K562 (cell line): ENCODE measurements around the gene MYCBP. TPM values are rescaled to one million over a fixed set of nuclear protein-coding genes. Genes with fewer than 3 reads are reported as not detected.

ENCODE experiments used
- AFF4 ChIP-seq: sonication (generic); formaldehyde crosslinking; IDR thresholded peaks from 2 replicates; pipeline ENCODE4 v1.8.0; 2023; ENCODE audit warnings: mild to moderate bottlenecking, missing genetic modification reagents
- BCOR ChIP-seq: fragments of 450-650 bp; IDR thresholded peaks from 2 replicates; pipeline ENCODE4 v1.6.1; 2016
- HCFC1 ChIP-seq: IDR thresholded peaks from 2 replicates; pipeline ENCODE4 v1.6.1; 2012; ENCODE audit warnings: low read depth, low read length, improper control_type of control experiment
- MBD2 ChIP-seq: sonication (generic); IDR thresholded peaks from 2 replicates; pipeline ENCODE4 v1.6.1; 2016; ENCODE audit warnings: low read depth, borderline replicate concordance
- MYNN ChIP-seq, 2 experiments: sonication (generic); formaldehyde crosslinking in 1 of 2; IDR thresholded peaks; 2 replicates each; pipeline versions ENCODE4 v1.5.0 to v1.6.1; 2016 to 2020; ENCODE audit warnings: antibody characterized with exemption in 1 of 2, missing genetic modification reagents in 1 of 2
- NFE2 ChIP-seq: IDR thresholded peaks from 2 replicates; pipeline ENCODE4 v1.6.1; 2014; ENCODE audit warnings: antibody characterized with exemption, low read depth
- REST ChIP-seq, 2 experiments: fragments of 450-650 bp; formaldehyde crosslinking in 1 of 2; IDR thresholded peaks; 2 replicates each; pipeline versions ENCODE4 v1.4.0 to v1.6.1; 2014 to 2020; ENCODE audit warnings: mild to moderate bottlenecking in 2 of 2, borderline replicate concordance in 1 of 2, low read depth in 1 of 2
- SAFB ChIP-seq: fragments of 200-400 bp; formaldehyde crosslinking; IDR thresholded peaks from 2 replicates; pipeline ENCODE4 v1.6.1; 2017; ENCODE audit warnings: low read depth, low read length, borderline replicate concordance
- TEAD1 ChIP-seq, 2 experiments: fragments of 450-650 bp in 1 of 2; sonication (generic) in 1 of 2; formaldehyde crosslinking; IDR thresholded peaks; 2 replicates each; pipeline versions ENCODE4 v1.4.0 to v1.8.0; 2020 to 2022; ENCODE audit warnings: mild to moderate bottlenecking in 2 of 2, missing genetic modification reagents in 1 of 2
- XRCC3 ChIP-seq: fragments of 450-650 bp; IDR thresholded peaks from 2 replicates; pipeline ENCODE4 v1.6.1; 2017; ENCODE audit warnings: mild to moderate bottlenecking, moderate library complexity
- ZNF274 ChIP-seq: IDR thresholded peaks from 2 replicates; pipeline ENCODE4 v1.6.1; 2011; ENCODE audit warnings: low read depth, mild to moderate bottlenecking, low read length, moderate library complexity, borderline replicate concordance
- ZNF277 ChIP-seq: fragments of 250-450 bp; sonication (Bioruptor Pico); IDR thresholded peaks from 2 replicates; pipeline ENCODE4 v1.8.0; 2022; ENCODE audit warnings: inconsistent platforms, mild to moderate bottlenecking, moderate library complexity, borderline replicate concordance
- ZNF778 ChIP-seq: fragments of 450-650 bp; formaldehyde crosslinking; IDR thresholded peaks from 2 replicates; pipeline ENCODE4 v1.4.0; 2020; ENCODE audit warnings: mild to moderate bottlenecking, moderate library complexity
- polyA plus RNA-seq, 8 experiments: library from polyadenylated mRNA; depleted of rRNA in 4 of 8; stranded (reverse) in 5 of 8; unstranded in 3 of 8; fragments of >200 nt; fragmentation: Nextera tagmentation in 2 of 8; fragmentation: Illumina TruSeq in 1 of 8; extraction: Ambion mirVana in 2 of 8; extraction: Trizol in 1 of 8; gene quantifications; 2 replicates each; pipeline versions ENCODE4 v1.2.1 to v1.2.3, GENCODE V29; 2011 to 2014; ENCODE audit warnings: inconsistent platforms in 1 of 8, missing spikeins in 1 of 8
- total RNA-seq, 7 experiments: library from RNA; depleted of rRNA in 6 of 7; stranded (reverse); fragments of >200 nt in 6 of 7; fragmentation: Illumina TruSeq in 2 of 7; extraction: Trizol in 2 of 7; gene quantifications; 2 replicates each; pipeline versions ENCODE4 v1.2.1 to v1.2.3, GENCODE V29; 2011 to 2021; ENCODE audit warnings: low replicate concordance in 1 of 7

Gene MYCBP
- total and polyA plus RNA-seq, 9 of the 15 experiments (the other 6 are each of a cell fraction or from before 2014, with no cell fraction given): 32.3 to 253 (median 72.9) TPM

GRCh38 chr1:38815903-38816627, 57.1 kb downstream of the MYCBP start (continued):
- peak; percentile 93 for TF ChIP-seq REST (IDR thresholded peaks at IDR 0.05; ENCODE audit: borderline replicate concordance)
- no peak; the same call in 1 of the 2 replicates for TF ChIP-seq REST (CRISPR knock-in tag; IDR thresholded peaks at IDR 0.05; ENCODE audit: low read depth)
- no peak for TF ChIP-seq ZNF778 (CRISPR knock-in tag)
- TF ChIP-seq TEAD1 (CRISPR knock-in tag; IDR thresholded peaks at IDR 0.05): peak; percentile 60 to 85; a peak in 3 of 4 replicates
- TF ChIP-seq ZNF274: peak; percentile 45; the same call in 1 of the 2 replicates
- peak; percentile 64 for TF ChIP-seq AFF4 (CRISPR knock-in tag)
- no peak; the same call in 1 of the 2 replicates for TF ChIP-seq NFE2
- TF ChIP-seq HCFC1: peak; percentile 52
- TF ChIP-seq MBD2: peak; percentile 84
- TF ChIP-seq MYNN (IDR thresholded peaks at IDR 0.05): peak; percentile 84; the same call in 1 of the 2 replicates
- no peak for TF ChIP-seq MYNN (CRISPR knock-in tag; IDR thresholded peaks at IDR 0.05)
- TF ChIP-seq ZNF277 (CRISPR knock-in tag): no peak
- TF ChIP-seq XRCC3: no peak
- peak; percentile 97 for TF ChIP-seq BCOR
- no peak for TF ChIP-seq SAFB
